Keratinocyte (primary cell): ENCODE results near the gene HDAC9.

Experiments used
- CTCF ChIP-seq, 3 experiments: IDR thresholded peaks in 1 of 3; conservative IDR thresholded peaks in 1 of 3; optimal IDR thresholded peaks in 1 of 3; 2 replicates in 2 of 3; 3 replicates in 1 of 3; pipeline versions ENCODE3 to v1.5.1; 2011; ENCODE audit warnings: low read length in 3 of 3, mild to moderate bottlenecking in 3 of 3, moderate library complexity in 2 of 3, control low read depth in 1 of 3, inconsistent platforms in 1 of 3; ENCODE audit not compliant: insufficient read depth in 2 of 3; ENCODE audit errors: extremely low read depth in 1 of 3
- EZH2 ChIP-seq: IDR thresholded peaks from one replicate; pipeline ENCODE4 v1.6.1; 2012; ENCODE audit warnings: inconsistent platforms, mild to moderate bottlenecking, low read length, moderate library complexity

GRCh38 chr7:18536486-18536885, 40.9 kb downstream of the HDAC9 start:
- TF ChIP-seq CTCF (optimal IDR thresholded peaks at IDR 0.05 in 1 of 3, IDR thresholded peaks at IDR 0.05 in 1 of 3, conservative IDR thresholded peaks at IDR 0.05 in 1 of 3; ENCODE audit: extremely low read depth in 1 of 3, insufficient read depth in 2 of 3, low read length in 3 of 3) (no peak), EZH2 (no peak)
